Stimulated activated CD4-positive, alpha-beta T cell treated with anti-CD3 and anti-CD28 coated beads, Interleukin-4, amount 100 ng/mL, for 48 hours (primary cell): ENCODE data around the gene QSOX2.

ENCODE experiments used
- DNase-seq, 2 donors: peaks; one replicate each; pipeline ENCODE4 v3.0.0-alpha.2; 2020; ENCODE audit warnings: low read depth in 2 of 2

Gene QSOX2

DNA sequence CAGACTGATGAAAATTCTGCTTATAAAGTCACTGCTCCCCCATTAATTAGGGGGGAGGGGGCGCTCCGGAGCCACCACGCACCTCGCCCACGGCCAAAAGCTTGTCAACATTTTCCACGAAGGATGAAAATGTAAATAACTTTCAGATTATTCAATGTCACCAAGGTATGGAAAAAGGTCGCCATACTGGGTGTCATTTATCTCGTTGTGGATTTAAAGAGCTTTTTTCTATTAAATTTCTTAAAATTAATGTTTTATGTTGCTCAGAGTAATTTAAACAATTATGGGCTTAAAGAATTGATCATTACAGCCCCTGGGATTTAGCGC, 53.7 kb downstream of the QSOX2 start:
- no peak for DNase-seq

DNA sequence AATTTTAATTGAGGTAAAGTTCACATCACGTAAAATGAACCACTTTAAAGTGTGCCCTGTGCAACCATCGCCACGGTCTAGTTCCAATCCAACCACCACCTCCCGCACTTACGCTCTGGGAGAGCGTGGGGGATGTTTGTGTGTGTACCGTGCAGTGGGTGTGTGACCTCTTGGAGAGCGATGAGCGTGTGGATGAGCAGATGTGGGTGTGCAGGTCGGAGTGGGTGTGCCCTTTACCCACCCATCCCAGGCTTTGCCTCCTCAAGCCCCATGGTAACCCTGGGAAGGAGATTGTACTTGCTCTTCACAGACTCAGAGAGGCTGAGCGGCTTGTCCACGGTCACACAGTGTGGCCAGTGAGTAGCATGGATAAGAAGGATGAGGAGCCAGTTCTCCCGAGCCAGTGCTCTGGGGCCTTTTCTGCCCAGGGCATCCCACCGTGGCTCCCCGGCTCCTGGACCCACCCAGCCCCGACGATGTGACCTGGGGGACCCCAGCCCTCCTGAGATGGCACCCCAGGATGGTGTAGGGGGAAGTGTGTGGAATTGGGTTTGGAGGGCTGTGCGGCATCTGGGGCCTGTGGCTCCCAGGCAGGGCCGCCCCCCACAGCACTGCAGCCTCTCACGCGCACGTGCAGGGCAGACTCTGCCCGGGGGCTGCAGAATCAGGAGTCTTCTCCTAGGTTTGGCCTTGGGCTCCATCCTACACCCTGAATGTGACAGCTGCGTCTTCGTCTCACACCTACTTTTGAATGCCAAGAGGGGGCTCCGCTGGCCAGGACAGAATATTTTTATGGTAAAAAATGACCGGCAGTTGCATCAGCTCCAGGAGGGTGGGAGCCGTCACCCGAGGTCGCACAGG, 54.3 kb downstream of the QSOX2 start:
- DNase-seq, result no peak

DNA sequence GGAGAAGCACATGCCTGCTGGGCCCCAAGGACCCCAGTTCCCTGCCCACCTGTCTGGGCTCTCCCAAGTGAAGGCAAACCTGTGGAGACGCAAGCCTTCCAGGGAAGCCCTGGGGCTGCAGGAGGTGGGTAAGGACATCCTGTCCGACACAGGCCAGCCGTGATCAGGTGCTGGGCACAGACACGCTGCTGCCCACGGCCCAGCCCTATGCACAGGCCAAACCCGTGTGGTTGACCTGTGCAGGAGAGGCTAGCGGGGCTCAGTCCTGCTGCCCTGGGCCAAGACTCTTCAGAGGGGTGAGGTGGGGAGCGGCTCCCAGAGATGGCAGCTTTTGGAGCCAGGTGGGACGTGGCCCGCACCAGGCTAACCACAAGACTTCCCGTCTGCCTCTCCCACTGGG, 55.0 kb downstream of the QSOX2 start:
- DNase-seq, result no peak

DNA sequence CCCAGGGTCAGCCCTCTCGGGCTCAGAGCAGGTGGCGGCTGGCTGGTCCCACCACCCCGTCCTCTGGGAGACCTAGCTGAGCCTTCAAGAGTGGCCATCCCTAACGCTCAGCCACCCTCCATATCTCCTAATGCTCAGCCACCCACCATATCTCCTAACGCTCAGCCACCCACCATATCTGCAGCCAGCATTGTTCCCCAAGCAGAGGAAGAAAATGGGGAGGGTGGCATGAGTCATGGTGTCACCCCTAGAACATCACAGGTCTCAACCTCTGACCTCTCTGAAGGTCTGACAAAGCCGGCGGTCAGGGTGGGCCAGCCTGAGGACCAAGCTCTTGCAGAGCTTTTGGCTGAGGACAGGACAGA, 55.4 kb downstream of the QSOX2 start:
- DNase-seq, result no peak

DNA sequence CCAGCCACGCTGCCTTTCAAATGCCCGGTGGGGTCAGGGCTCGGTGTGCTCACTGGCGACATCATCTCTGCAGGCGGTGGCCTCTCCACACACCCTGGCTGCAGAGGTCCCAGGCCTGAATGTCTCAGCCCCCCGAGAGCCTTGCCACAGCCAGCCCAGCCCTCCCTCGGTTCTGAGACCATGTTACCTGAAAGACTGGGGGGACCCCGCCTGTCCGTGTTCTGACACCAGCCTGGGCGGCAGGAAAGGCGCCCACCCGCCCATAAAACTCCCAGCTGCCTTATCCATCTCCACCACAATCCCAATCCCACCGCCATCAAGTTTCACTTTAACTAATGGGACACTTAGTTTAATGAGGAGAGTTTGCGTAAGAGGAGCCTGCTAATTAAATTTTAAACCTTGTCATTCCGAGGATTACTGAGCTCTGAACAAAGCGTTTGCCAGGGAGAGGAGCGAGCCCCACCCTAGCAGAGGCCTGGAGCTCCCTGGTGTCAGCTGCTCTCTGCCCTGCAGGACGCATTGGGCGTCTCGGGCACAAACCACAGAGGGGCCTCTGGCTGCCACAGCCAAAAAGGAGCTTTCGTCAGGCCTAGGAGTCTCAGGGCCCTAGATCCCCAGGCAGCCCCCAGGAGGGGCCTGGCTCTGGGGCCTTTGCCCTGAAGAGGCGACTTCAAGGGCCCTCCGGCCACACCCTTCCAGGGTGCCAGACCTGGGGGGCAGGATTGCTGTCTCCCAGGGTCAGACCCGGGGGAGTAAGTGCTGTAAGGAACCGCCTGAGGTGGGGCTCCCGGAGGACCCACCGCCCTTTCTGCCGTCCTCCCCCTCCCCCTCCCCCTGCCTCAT, 56.0 kb downstream of the QSOX2 start:
- no peak for DNase-seq

DNA sequence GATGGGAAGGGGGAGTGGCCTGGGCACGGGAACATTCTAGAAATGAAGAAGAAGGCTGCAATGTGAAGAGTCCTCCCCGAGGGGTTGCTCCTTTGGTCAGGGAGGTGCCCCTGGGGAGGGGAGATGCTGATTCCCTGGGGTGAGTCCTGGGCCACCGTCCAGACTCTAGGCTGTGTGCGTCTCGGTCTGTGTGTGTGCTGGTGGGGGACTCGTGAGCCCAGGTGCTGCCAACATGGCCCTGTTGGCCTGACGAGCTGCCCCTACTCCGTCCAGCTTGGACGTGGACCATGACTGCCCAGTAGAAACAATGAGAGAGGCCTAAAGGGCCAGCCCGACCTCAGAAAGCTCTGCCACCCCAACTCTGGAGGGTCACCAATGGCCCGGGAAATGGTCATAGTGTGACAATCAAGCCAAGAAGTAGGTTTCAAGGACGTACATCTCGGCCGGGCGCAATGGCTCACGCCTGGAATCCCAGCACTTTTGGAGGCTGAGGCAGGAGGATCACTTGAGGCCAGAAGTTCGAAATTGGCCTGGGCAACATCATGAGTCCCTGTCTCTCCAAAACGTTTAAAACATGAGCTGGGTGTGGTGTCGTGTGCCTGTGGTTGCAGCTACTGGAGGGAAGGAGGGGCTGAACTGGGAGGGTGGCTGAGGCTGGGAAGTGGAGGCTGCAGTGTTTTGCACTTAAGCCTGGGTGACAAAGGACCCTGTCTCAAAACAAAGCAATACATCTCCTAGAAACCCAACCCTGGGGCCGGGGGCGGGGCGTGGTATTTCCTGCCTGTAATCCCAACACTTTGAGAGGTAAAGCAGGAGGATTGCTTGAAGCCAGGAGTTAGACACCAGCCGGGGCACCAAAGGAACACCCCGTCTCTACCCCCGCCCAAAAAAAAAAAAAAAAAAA, 57.7 kb downstream of the QSOX2 start:
- DNase-seq, result no peak

DNA sequence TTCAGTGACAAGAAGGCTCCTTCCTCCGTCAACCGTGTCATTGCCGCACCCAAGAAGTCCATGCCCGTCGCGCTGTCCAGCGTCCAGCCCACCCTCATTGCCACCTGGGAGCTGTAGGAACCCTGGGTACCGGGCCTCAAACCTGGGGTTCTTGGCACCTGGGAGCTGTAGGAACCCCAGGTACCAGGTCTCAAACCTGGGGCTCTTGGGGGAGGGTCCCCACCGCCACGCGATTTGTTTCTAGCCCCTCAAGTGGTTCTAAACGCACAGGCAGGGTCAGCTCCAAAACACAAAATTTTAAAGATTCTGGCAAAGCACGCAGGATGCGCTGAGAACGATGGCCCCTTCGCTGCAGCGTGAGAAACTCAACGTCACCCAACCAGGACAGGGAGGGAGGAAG, 58.4 kb downstream of the QSOX2 start:
- DNase-seq, result no peak

DNA sequence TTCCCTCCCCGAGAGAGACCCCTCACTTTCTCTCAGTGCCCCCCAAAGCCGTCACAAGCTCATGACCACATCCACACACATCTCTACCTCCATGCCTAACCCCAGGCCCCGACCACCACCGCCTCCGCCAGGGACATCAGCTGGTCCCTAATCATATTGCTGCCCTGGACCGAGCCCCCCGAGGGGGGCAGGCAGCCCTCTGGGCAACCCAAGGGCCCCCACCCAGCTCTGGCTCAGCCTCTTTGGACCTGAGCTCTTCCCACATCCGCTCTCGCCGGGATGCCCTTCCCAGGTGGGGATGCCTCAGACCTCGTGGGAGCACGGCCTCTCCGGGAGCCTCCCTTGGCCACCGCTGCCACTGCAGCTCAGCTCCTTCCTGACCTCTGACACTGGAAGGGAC, 59.2 kb downstream of the QSOX2 start:
- no peak for DNase-seq

DNA sequence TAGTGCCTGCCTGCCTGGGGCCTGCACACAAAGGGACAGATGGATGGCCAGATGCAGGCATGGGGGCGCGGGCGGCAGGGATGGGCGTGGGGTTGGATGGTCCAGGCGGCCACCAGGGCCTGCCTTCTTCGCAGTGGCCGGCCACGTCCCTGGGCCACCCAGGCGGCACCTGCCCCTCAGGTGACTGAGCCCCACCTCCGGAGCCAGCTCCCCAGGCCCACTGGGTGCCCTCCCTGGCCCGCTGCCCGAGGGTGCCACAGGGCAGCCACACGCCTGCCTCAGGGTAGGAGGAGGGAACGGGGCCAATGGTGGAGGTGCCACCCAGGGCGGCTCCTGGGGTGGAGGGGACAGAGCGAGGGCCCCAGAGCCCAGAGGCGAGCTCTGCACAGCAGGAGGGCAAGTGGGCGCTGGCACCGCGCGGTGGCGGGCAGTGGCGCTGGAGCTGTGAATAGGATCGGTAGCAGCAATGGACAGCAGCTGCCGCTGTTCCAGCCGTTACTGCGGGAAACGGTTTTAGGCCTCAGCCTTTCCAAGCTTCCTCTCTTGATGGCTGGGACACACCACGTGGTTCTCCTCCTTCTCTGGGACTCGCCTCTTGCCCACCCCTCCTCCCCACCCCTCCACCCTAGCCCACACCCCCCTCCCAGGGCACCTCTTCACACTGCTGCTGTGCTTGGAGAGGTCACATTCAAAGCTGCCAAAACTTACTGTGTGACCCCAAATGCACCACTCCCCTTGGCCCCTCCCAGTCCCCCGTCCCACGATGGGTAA, 59.8 kb downstream of the QSOX2 start:
- DNase-seq, result no peak

DNA sequence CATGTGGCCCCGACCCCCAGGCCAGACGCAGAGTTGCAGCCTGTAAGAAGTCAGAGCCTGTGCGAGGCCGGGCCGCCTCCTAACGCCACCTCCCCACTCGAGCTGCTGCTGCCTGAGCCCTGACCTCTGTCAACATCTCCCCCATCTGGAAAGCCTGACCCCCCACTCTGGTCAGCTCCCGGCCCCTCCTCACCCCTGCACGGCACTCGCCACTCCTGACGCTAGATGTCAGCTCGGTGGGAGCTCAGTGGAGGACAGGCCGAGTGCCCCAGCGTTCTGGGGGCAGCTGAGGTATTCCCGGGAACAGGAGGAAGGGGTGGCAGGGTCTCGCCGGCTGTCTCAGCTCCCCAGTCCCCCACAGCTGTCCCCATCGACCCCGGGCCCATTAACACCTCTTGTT, 60.5 kb downstream of the QSOX2 start:
- no peak for DNase-seq

DNA sequence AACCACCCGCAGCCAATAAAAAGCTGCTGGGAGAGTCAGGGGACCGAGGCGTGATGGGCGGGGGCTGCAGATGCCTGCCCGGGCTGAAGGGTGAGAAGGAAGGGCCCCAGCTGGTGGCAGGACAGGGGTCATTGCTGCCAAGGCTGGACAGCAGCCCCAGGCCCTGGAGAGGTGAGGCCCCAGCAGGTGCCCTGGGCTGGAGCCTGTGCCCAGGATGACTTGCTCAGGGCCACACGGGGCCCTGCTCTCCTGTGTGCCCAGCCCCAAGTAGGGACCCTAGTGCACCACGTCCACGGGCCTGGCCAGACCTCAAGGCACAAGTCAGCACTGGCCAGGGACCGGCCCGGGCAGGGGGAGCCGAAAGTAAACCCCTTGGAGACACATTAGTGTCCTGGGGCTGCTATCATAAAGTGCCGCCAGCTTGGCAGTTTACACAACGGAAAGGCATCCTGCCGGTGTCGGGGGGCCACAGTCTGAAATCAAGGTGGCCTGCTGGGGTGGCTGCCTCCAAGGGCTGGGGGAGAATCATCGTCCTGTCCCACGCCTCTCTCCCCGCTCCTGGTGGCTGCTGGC, 62.7 kb downstream of the QSOX2 start:
- DNase-seq, result no peak

DNA sequence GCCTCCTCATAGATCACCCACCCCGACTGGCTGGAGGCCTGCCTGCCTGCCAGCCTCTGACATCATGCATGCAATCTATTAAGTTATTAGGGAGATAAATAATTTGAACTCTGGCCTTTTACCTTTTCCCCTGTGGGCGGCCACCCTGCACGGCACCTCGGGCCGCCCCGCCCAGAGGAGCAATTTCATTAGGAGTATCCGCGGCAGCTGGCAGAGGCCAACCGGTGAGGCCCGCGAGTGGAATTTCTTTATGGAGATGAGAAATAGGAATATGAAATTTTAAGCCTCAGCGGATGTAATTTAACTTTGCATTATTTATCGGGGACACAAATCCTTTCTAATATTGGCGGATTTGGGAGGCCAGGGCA, 63.2 kb downstream of the QSOX2 start:
- no peak for DNase-seq

DNA sequence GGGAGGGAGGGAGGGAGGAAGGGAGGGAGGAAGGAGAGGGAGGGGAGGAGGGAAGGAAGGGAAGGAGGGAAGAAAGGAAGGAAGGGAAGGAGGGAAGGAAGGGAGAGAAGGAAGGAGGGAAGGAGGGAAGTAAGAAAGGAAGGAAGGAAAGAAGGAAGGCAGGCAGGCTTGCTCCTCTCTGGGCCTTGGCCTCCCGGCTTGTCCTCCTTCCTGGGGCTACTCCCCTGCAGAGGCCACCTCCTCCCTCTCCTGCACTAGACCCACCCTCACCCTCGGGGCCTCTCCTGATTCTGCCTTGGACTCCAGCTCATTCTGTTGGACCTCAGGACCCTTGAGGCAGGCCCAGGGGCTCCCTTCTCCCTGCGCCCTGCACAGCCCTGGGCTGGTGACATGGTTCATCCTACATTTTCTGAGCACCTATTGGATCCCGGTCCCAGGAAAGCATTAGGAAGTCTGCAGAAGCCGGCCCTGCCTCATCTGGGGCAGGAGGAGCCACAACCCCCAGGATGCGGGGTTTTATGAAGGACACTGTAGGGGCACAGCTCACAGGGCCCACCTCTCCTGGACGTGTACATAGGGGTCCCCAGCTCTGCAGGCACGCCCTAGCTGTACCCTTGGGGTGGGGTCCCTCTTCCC, 63.7 kb downstream of the QSOX2 start:
- DNase-seq, result no peak

DNA sequence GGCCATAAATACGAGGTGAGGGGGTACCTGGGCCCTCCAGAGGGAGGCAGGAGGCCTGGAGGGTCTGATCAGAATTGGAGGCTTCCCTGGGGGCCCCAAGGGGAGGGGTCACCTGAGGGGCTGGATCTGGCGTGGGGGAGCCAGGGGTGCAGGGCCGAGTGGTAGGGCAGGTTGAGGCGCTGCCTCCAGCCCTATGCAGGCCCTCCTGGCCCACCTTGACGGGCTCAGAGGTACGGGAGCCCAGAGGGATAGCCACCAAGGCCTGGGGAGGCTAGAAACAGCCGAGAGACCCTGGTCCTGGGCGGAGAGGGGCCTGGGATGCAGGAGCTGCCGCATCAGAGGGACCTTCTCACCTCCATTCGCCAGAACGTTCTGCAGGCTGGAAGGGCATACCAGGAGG, 65.0 kb downstream of the QSOX2 start:
- DNase-seq, result no peak

DNA sequence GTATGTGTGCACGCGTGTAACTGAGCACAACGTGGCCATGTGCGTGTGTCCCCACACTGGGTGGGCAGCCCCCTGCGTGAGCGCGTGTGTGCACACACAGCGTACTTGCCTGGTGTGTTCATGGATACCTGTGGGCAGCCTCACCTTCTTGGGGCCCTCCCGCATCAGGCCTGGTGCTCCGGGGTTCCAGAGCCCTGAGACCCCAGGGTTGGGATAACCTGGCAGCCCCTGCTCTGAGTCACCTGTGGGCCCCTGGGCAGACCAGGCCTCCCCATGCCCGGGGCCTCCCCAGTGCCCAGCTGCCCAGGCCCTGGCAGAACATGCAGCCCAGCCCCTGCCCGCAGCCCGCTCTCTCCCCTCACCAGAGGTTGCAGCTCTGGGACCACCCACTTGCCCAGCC, 65.9 kb downstream of the QSOX2 start:
- no peak for DNase-seq

DNA sequence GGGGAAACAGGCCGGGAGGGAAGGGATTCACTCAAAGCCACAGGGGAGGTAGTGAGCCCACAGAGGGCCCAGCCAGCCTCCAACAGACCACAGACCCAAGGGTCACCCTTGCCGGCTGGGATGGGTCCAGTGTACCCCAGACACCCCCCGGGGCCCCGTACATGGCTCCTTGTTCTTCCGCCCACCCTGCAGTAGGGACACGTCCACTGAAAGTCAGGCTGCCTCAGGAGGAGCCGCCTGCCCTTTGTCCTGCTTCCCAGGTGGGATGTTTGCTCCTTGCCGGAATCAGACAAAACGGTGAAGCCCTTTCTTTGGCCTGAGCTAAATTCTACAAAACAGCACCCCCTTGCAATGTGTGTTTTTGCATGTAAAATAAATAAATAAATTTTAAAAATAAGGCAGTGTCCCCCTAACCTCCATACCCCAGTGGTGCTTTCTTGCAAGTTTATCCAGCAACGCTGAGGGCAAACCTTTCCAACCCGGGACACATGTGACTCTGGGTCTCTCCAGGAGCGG, 66.5 kb downstream of the QSOX2 start:
- DNase-seq, result no peak

DNA sequence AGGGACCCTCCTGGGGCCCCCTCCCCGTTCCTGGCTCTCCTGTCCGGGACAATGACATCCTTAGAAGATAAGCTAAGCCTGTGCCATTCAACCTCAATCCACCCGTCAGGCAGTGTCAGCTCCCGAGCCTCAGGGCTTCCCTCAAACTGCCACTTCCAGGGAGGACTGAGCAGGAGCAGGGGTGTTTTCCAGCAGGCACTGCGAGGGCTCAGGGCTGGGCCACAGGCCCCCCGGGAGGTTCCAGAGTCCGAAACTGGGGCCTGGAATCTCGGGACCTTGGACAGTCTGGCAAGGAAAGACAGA, 66.9 kb downstream of the QSOX2 start:
- no peak for DNase-seq

DNA sequence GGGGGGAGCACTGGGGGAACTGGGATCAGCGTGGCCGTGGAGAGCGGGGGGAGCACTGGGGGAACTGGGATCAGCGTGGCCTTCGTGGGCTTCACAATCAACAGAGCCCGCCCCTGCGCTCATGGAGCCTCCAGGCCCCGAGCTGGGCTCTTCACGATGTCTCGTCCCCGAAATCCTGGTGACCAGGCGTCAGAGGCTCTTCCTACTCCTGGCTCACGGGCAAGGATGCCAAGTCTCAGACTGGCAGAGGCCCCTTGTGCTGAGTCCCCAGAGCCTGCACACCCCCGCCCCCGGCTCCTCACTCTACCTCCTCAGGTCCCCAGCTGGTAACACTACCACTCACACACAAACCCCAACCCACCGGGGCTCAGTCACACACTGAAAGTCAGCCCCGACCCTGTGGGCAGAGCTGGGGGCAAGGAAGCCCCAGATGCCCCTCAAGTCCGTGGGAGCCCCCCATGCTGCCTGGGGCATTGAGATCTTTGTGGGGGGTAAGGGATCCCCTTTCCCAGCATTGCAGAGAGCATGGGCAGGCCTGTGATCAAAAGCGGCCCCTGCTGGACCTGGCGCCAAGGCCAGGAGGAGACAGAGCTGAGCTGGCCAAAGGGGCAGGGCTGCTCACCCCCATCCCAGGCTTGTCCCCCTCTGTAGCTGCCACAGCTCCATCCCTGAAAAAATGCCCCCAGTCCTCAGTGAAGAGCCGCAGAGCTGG, 67.4 kb downstream of the QSOX2 start:
- no peak for DNase-seq

DNA sequence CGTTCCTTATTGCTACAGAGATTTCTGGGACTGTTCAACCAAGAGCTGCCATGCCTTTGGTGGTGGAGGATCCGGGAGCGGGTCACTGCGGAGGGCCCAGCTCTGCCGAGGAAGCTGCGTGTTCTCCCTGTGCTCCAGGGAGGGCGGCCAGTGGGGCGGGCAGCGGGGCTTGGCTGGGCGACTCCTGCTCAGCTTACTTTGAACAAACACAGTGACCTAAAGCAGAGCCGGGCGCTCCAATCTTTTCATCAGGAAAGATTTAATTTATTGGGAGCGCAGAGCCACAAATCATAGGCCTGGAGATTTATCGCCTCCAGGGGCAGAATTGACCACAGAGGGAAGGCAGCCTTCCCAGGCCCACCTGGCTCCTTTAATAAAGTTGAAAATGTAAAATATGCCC, 68.4 kb downstream of the QSOX2 start:
- no peak for DNase-seq

DNA sequence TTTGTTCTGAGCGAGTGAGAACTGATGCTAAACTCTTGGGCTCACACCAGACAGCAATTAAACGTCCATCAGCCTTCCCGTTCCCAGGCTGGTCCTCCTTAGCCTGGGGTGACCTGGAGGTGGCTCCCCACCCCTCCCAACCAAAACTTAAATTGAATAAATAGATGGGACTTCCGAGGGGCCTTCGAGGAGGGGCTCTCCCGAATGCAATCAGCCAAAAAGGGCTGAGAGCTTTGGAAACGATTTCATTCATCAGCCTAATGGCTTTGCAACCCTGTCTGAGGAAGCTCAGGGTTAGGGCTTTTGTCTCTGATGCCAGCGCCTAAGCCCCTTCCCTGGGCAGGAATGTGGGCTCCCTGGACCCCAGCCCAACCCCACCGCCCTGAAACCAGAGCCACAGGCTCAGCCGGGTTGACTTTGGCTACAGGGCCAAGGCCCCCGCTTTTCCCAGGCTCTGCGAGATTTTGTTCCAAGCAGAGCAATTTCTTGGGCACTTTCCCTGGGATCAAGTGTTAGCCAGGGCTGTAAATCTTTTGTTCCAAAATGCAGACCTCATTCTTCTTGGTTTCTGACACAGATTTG, 69.9 kb downstream of the QSOX2 start:
- DNase-seq, result no peak
